ENCODE results near the gene SHISA6. TPM values are rescaled to one million over a fixed set of nuclear protein-coding genes. Genes with fewer than 3 reads are reported as not detected.

Gene SHISA6
- total and polyA plus RNA-seq, 5 donors from 2014 or later = not detected

- Mint-ChIP-seq H3K4me1 (peaks cover 0 to 5% (median 0%) of the 10 kb centered on the region in 4 donors), H3K27ac (no peak overlapping the region), H3K27me3 (no peaks in the 10 kb centered on the region), H3K36me3 (no peaks in the 10 kb centered on the region), H3K9me3 (peaks cover 0 to 4% (median 0%) of the 10 kb centered on the region in 7 donors), H3K4me3 (no peak overlapping the region)
- no peak for DNase-seq
- Histone ChIP-seq H3K4me3 (ENCODE audit: low read depth, low read length) (no peak overlapping the region), H3K27me3 (ENCODE audit: control insufficient read depth, insufficient read depth, low read length) (no peaks in the 10 kb centered on the region), H3K36me3 (ENCODE audit: control insufficient read depth, insufficient read depth, low read length) (no peaks in the 10 kb centered on the region), H3K27ac (ENCODE audit: insufficient read depth, low read length, poor library complexity, severe bottlenecking) (no peak overlapping the region), H3K9me3 (ENCODE audit: control insufficient read depth in 2 of 2, low read length in 2 of 2) (no peaks in the 10 kb centered on the region), H3K4me1 (ENCODE audit: control insufficient read depth, insufficient read depth, low read length, poor library complexity, severe bottlenecking) (no peaks in the 10 kb centered on the region)
- ATAC-seq (ENCODE audit: low read depth in 2 of 2) = no peak
These were observed 371.9 kb downstream of the SHISA6 start for GRCh38 chr17:11612956-11613355.
